T-helper 1 cell (primary cell): ENCODE results near the gene DUSP15.

Experiments
- DNase-seq, 5 donors: peaks; one replicate each; pipeline ENCODE4 v3.0.0-alpha.2; 2012 to 2020

The DUSP15 gene

DNA sequence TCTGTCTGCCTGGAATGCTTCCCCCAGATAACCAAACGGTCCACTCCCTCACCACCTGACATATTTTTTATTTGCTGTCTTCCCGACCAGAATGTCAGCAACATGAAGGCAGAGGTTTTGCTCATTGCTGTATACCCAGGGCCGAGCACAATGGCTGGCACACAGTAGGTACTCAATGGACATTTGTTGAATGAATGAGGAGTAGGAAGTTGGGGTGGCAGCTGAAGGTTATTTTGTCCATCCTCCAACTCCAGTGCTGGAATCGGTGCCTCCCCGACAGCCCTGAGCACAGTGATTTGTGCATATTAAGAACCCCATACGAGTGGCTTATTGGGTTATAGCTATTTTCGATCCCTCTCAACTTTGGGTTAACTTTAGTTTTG is 10.3 kb downstream of the DUSP15 start:
- no peak for DNase-seq

DNA sequence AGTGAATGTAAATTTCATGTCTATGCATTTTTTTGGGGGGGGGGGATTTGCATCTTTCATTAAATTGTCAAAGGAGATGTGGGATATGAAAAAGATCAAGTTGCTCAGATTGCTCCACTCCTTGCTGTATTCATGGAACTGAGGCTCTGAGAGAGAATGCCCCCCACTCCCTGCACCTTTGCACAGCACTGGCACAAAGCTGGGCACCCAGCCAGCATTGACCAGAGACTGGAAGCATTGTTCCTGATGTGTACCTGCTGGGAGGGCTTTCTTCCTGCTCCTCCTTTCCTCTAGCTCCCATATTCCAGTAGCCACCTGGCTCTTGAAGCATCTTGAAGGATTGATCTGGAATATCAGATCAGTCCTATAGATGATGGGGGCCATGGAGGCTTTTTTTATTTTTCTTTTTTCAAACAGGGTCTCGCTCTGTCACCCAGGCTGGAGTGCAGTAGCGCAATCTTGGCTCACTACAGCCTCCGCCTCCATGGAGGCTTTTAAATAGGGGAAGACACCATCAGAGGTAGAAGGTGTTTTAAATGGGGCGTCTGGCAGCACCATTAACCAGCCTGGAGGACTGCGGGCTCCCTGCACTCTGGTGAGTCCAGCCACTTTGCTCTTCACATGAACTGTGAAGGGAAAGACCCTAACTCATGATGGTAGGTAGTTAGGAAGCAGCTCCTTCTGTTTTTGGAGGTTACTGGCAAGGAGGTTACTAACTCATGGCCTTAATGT is 10.9 kb downstream of the DUSP15 start:
- no peak for DNase-seq

DNA sequence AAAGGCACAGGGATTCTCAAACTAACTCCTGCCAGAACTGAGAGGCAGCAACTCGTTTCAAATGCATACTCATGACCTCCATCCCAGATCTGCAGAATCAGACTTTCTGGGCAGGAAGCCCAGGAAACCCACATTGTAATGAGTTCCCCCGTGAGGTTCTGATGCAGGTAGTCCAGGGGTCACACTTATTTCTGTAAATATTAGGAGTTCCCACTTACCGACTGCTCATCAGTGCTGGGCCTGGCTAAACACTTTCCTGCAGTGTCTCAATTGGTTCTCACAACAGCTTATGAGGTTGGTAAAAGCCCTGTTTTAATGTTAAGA is 11.6 kb downstream of the DUSP15 start:
- DNase-seq, result no peak

DNA sequence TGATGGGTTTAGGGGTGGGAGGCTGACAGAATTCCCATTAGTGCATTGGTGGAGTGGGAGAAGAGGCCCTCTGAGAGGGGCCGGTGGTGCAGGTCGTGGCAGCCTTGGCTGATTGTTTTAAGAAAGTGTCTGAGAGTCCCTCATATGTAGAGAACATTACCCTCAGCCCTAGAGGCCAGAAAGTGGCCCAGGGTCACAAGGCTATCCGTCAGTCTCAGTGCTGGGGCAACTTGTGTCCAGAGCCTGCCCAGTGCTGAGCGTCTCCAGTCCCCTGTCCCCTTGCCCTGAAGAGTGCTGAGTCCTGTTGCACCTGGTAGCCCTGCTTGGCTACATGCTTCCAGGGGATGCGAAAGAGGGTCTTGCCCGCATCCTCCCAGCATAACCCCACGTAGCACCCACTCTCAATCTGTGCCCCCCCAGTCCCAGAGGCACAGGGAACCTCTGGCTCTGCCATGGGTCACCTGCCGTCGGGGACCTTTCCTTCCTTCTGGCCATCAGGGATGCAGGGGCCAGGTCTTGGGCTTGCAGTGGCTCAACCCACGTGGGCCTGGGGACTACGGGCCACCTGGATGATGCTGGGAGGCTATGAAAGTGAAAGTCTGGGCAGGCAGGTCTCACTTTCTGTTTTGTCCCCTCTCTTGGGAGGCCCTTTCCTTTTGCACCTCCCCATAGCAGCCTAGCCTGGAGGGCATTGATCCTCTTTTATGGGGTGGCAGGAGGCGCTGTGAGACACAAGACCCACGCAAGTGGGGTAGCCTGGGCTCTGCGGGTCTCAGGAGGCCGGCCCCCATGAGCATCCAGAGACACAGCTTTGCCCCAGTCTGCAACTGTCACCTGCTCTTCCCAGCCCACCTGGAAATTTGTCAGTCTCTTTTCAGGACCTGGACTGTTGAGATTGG is 12.2 kb downstream of the DUSP15 start:
- DNase-seq, result no peak

DNA sequence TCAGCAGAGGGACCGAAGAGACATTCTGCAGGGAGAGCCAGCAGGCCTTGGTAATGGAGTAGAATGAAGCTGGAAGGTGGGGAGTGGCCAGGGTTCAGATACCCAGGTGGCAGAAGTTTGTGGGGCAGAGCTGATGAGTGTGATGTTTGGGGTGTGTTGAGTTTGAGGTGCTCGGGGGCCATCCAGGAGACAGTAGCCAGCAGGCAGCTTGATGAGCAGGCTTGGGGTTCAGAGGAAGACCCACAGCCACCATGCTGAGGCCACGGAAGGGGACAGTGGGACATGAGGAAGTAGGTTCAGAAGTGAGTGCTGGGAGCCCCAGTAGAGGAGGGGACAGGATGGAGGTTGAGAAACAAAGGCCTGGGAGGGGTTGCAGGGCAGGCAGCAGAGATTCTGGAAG is 13.8 kb downstream of the DUSP15 start:
- DNase-seq, result no peak

DNA sequence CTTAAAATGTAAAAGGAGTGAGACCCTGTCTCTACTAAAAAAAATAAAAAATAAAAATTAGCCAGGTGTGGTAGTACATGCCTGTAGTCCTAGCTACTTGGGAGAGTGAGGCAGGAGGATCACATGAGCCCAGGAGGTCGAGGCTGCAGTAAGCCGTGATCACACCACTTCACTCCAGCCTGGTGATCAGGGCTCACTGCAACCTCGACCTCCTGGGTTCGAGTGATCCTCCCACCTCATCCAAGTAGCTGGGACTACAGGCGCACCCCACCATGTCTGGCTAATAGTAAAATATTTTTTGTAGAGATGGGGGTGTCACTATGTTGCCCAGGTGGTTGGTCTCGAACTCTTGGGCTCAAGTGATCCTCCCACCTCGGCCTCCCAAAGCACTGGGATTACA is 16.8 kb downstream of the DUSP15 start:
- no peak for DNase-seq

DNA sequence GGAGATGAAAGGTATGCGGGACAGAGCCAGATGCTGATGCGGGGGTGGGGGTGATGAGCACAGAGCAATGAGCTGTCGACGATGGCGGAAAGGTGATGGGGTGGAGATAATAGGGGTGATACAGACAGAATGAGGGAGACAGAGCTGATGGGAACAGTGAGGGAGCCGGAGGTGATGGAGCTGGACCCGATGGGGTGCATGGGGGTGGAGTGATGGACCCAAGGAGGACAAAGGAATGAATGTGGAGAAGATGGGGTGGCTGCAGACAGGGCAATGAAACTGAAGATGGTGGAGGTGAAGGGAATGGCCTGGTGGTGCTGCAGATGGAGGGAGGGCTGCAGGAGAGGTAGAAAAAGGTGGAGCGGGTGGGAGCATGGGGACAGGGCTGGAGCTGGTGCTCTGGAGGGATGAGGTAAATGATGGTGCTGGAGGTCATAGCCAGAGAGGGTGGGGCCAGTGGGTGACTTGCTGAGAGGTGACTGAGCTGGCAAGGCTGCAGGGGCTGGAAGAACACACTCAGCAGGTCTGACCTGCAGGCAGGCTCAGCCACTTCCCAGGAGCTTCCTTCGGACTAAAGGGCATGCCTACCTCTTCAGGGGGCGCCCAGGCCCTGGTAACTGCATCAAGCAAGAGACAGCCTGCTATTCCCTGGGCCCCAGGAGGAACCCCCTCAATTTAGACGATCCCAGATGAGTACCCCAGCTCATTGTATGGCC is 18.9 kb downstream of the DUSP15 start:
- DNase-seq, result no peak

DNA sequence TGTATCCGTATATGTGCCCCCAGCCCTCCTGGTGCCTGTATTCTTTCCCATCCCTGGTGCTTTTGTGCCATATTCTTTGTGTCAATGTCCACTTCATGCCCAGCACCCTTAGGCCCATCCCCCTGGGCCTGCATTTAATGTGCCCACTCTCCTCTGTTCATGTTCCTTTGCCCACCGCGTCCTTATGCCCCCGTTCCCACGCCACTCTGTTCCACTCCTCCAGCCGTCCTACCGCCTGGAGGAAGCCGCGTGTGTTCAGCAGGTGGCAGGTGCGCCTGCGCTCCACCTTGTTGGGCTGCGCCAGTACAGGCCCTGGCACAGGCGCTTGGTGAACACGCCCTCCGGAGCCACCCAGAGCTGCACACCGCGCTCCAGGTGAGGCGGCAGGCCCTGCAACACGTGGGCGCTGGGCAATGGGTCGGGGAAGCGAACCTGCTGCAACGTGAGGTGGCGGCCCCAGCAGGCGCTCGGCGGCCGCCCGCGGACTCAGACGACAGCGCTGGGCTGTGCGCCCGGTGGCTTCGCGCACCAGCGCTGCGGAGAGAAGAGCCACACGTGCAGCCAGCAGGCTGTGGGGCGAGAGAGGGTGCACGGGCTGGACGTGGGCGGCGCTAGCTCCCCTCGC is 20.9 kb downstream of the DUSP15 start:
- no peak for DNase-seq

DNA sequence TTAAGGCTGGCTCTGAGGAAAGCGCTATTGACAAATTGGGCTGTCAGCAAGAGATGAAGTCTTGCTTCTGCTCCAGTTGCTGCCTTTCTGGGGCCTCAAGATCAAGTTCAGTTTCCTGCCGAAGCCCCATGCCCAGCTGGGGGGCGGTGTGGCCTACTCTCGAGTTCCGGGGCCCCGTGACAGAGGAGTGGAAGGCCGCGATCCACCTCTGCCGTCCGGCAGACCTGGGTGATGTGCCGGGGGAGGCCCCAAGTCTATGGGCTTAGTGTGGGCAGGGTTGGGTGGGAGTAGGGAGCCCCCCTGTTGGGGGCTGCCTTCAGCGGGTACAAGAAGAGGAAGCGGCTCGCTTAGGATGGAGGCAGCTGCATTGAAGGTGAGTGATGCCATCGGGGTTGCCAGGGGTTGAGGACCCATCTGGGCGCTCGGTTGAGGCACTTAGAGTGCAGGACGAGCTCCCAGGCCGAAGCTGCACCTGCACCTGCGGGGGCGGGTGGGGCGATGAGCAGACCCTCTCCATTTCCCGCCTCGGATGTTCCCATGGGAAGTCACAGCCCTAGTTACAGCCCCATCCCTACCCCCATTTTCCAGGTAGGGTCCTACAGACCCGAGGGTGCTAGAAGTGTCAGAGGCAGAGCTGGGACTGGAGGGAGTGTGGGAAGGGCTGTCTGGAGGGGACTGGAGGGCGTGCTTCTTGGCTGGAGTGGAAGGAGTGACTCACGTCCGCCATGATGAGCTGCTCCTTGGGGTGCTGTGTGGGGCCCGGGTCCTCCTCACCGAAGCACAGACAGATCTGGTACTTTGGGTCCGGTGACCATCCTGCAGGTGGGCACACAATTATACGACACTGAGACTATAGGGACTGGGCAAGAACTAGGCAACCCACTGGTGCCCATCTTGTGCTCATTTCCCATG is 22.0 kb downstream of the DUSP15 start:
- DNase-seq, result no peak

DNA sequence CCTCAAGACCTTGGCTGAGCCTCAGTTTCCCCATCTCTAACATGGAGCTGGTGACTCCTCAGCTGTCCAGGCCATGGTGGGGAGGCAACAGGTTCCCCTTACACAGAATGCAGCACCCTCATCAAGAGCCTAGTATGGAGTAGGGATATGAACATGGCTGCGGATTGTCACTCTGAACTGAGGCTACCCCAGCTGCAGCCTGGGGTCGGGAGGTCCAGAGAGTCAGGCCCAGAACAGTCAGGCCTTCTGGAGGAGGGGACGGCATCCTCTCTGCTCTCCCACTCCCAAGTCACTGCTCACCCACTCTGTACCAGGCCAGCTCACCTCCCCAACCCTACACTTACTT is 23.6 kb downstream of the DUSP15 start:
- DNase-seq, result no peak

DNA sequence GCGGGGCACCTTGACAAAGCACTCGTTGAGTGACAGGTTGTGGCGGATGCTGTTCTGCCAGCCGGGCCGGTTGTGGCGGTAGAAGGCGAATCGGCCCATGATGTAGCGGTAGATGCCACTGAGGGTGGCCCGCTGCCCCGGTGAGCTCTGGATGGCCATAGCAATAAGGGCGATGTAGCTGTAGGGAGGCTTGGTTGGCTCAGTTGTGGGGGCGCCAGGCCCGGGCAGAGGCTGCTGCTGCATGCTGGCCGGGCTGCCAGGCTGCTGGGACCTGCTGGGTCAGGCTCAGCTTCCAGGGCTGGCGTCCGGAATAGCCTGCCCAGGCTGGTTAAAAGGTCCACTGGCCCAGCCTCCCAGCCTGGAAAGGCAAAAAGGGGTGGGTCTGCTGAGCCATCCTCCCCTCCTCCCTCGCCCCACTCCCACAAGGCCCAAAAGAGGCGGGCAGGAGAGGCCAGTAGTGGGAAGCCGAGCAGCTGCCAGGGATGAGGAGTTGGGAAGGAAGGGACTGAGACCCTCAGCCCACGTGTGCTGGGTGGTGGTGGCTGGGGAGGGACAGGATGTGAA is 24.9 kb downstream of the DUSP15 start, which contains the start of gene FOXS1:
Gene FOXS1 (minus strand): TSS at position 305 of the 564 bp plus-strand sequence. CDS start 62 bp downstream, at position 243.
- DNase-seq, result no peak

DNA sequence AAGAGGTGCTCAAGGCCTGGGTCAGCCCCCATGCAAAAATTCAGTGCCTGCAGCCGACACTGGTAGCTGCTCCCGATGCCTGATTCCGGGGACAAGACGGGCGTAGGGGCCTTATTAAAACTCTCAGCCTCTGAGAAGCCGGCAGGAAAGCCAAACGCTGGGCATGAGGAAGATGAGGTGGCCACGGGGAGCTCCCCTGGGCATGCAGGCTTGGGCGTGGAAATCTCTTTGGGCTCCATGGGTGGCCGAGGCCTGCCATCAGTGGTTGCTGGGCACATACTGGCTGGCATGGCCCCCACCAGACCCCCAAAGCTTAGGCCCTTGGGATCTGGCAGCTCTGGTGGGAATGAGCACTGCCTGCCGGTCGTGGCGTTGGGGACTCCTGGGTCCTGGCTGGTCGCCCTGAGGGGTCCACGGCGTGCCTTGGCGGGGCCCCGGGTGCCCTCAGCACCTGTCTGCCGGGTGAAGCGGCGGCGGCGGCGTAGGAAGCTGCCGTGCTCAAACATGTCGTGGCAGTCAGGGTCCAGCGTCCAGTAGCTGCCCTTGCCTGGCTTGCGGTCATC is 25.5 kb downstream of the DUSP15 start:
- DNase-seq, result no peak

DNA sequence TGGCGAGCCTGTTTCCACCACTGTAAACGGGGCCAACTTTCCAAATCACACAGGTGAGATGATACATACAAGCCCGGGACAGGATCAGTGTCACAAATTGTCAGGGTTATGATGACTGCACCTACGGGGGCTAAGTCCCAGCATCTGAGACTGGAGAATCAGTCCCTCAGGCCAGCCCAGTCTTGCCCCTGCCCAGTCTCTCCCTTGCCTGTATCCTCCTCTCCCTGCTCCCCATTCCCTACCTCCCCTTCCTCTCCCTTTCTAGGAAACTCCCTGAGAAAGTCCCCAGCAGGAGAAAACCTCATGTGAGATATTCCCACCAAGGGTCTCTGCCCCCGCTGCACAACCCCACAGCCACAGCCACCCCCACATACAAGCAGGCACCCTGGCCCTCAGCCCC is 26.4 kb downstream of the DUSP15 start:
- no peak for DNase-seq

DNA sequence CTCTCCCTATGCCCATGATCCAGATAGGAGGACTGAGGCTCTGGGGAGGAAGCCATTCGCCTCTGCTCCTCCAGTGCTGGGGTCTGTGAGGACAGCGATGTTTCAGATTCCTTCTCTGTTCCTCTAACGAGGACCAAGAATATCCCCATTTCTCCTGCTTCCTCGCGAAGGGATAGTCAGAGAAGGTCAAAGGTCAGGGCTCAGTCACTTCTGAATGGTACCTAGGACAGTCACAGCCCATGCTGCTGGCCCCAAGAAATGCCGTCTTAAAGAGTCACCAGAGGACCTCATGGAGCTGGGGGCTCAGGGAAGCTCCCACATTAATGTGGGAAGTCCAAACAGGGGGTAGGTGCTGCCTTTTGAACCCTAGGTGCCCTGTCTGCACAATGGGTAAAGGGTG is 27.0 kb downstream of the DUSP15 start:
- DNase-seq, result no peak

DNA sequence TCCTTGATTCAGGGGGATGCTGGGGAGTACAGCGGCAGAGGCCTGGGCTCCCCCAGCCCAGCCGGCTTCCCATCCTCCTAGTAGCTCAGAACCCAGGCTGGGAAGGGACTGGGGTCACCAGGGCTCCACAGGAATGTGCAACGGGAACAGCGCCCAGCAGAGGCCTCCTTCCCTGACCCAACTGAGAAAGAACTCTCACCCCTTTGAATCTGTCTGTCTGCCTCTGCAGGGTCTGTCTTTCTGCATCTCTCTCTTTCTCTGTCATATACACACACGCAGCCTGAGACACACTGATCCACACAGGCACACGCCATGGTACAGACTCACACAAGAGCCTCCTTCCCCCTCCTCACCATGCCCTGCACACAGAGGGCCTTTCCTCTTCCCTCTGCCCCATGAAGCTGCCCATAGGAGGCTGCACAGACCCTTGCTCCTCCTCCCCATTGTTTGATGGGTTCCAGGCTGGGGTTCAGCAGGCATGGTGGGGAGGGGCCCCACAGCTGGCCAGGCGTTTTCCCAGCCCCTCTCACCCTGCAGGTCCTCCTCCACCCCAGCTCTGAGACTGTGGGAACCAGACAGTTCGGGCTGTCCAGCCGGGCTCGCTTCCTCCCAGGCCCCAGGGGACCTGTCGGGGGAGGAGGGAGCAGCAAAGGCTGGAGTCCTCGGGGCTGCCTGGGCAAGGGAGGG is 27.7 kb downstream of the DUSP15 start:
- no peak for DNase-seq

DNA sequence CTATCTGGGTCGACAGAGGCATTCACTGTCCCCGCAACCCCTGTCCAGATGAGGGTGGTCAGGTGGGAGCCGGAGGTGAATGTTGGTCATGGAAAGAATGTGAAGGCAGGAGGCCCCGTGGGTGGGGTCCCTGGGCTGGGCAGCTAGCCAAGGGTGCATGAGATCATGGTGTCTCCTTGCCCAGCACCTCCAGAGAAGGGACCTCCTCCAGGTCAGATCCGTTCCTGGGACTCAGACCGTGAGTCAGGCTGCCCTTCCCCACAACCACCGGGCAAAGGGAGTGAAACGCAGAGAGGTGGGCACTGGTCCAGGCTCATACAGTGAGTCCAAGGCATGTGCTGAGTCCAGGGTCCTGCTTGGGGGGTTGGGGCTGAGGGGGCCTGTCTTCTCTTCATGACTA is 28.4 kb downstream of the DUSP15 start:
- DNase-seq, result no peak

DNA sequence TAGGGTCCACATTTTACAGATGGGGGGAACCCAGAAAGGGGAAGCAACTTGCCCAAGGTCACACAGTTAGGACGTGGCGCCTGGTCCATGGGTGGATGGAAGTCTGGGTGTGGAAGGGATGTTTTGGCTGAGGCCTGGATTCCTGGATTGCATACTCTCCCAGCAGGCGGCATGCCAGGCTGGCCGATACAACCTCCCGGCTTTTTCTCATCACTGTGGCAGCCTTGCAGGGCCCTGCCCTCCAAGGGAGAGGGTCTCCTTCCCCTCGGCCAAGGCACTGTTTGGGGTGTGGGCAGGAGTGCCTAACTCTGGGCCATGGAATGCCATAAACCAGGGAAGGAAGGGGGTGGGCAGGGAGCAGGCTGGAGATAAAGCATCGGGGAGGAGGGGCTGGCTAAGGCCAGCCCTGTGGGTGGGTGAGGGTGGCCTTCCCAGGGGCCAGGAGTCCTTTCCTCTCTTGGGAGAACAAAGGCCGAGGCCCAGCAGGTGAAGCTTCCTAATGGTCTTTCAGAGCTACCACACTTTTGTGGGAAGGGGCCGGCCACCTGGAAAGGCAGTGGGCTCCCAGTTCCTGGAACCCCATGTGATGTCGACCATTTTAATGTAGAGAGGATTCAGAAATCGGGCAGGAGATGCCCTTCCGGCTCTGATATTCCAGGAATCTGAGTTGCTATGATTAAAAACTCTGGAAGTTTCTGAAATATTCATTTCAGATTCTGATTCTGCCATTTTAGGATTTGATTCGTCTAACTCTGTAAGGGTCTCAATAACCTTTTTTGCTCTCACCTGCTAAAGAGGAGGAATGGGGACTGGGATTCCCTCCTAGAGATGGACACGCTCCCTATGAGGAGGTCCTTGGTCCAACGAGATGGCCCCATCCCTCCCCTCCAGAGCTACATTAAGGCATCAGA is 29.2 kb downstream of the DUSP15 start:
- no peak for DNase-seq

DNA sequence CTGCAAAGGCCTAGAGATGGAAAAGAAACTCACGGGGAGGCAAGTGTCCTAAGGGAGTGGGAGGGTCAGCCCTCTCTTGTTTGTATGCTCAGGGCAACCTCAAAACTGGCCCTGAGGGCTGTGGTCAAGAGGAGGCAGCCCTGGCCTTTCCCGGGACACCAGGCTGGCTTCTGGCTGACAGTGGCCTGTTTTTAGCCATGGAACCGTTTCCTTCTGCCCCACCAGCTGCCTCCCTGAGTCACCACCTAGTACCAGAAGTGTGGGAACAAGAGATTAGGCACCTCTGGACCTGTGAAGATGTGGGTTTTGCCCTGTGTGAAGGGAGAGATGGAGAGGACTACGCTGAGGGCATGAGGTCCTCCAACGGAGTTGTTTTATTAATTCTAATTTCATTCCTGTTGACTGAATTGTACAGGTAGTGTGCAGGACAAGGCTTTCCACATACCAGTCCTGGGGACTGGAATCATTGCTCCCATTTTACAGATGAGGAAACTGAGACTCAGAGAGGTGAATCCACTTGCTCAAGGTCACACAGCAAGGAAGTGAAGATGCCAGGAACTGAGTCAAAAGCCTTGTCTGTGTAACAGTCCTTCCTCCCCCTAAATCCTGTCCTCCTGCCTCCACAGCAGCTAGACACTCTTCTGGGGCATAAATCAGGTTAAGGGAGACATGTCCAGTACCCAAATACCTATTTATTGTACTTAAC is 30.4 kb downstream of the DUSP15 start:
- DNase-seq, result no peak
